ENCODE data around the gene VRK1.

- TF ChIP-seq CTCF (IDR thresholded peaks at IDR 0.05), result no peak
- TF ChIP-seq POLR2A (IDR thresholded peaks at IDR 0.05), result no peak
- TF ChIP-seq EP300 (IDR thresholded peaks at IDR 0.05), result no peak
Observed at GRCh38 chr14:96876747-96877146, 79.6 kb downstream of the VRK1 start.

Measured in suprapubic skin (tissue), 3 donors.